Aorta (tissue), 5 donors: Measurements from ENCODE around the gene MYOZ2. TPM values are rescaled to one million over a fixed set of nuclear protein-coding genes. Genes with fewer than 3 reads are reported as not detected.
"Not testable (repeated sequence)": the region's sequence is repeated elsewhere in the genome, so short reads cannot be mapped to it uniquely, and the experiment has no call there.

Experiments used
- ATAC-seq: fragments of 200-7000 bp; cut with Tn5 transposase; one replicate; pipeline ENCODE4 v1.9.1; 2022; ENCODE audit warnings: moderate library complexity; ENCODE audit not compliant: low FRiP score
- DNase-seq, 2 donors: peaks; one replicate each; pipeline ENCODE4 v3.0.0-alpha.2; 2020
- H3K27ac ChIP-seq, 2 donors: one replicate each; pipeline ENCODE4 v1.5.1; 2013; ENCODE audit warnings: low read length in 2 of 2, mild to moderate bottlenecking in 2 of 2, moderate library complexity in 2 of 2, control low read depth in 1 of 2, inconsistent platforms in 1 of 2, low read depth in 1 of 2
- H3K27me3 ChIP-seq, 2 donors: one replicate each; pipeline ENCODE4 v1.6.1; 2013; ENCODE audit warnings: control low read depth in 1 of 2, low read length in 1 of 2, mild to moderate bottlenecking in 1 of 2, moderate library complexity in 1 of 2; ENCODE audit not compliant: insufficient read depth in 2 of 2, control insufficient read depth in 1 of 2
- H3K36me3 ChIP-seq, 2 donors: one replicate each; pipeline ENCODE4 v1.6.1; 2013; ENCODE audit warnings: control low read depth in 1 of 2, low read length in 1 of 2, mild to moderate bottlenecking in 1 of 2; ENCODE audit not compliant: insufficient read depth in 2 of 2, control insufficient read depth in 1 of 2
- H3K4me1 ChIP-seq, 2 donors: one replicate each; pipeline ENCODE4 v1.6.1; 2013; ENCODE audit warnings: low read length in 2 of 2, control low read depth in 1 of 2, mild to moderate bottlenecking in 1 of 2, moderate library complexity in 1 of 2; ENCODE audit not compliant: insufficient read depth in 2 of 2, control insufficient read depth in 1 of 2
- H3K4me3 ChIP-seq, 2 donors: one replicate each; pipeline ENCODE4 v1.5.1; 2013; ENCODE audit warnings: low read length in 2 of 2, control low read depth in 1 of 2, mild to moderate bottlenecking in 1 of 2
- H3K9me3 ChIP-seq: one replicate; pipeline ENCODE4 v1.6.1; 2013; ENCODE audit warnings: mild to moderate bottlenecking, low read length; ENCODE audit not compliant: control insufficient read depth
- WGBS, 2 donors: extraction: QIAGEN DNeasy Blood & Tissue Kit; methylation state at CpG; one replicate each; pipeline ENCODE4 v1.1.7; 2013; 5-methylcytosine and 5-hydroxymethylcytosine counted together
- intact Hi-C, 2 donors: fragments of 100-400 bp; cut with DNase I; formaldehyde crosslinking; loops; one replicate each; pipeline versions ENCODE4 v1.14.2 to v1.15.0; 2022
- polyA plus RNA-seq, 2 donors: library from polyadenylated mRNA; stranded (reverse); fragments of 200-250 nt; gene quantifications; one replicate each; pipeline ENCODE4 v1.2.3, GENCODE V29; 2013
- total RNA-seq, 2 donors: library from RNA; stranded (reverse); fragmentation: NEBNext Ultra II Directional; extraction: Animal tissue kit (Norgen Biotek cat#: 25700); gene quantifications; one replicate each; pipeline ENCODE4 v1.2.1, GENCODE V29; 2021
- donor health status: healthy with polysubstance abuse.
- donor health status: Bipolar disorder and iron deficiency.
- donor health status: DM: no; HTN: no; CAD: no.
- donor health status: DM: no; HTN: no; CAD: no.
- donor health status: DM: yes; HTN: yes; CAD: no.

The MYOZ2 gene
- total and polyA plus RNA-seq, 4 donors, result 8.9 to 46.3 (median 10.7) TPM

DNA sequence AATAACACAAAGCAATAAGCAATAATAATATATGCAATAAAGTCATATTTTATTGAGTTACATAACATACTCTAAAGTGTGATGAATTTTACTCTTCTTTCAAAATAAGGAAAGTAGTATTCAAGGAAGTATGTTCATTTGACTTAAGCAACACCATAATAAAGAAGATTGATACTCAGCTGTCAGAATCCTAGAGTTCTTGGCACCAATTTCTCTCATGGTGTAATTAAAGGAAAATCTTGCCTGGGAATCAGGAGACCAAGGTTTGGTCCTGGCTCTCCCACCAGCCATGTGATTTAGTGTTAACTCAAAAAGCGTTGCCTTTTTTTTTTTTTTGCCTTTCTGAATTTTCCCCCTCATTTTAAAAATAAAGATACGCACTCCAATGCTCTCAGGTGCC lies 17.1 kb downstream of the MYOZ2 start:
- intact Hi-C loops, result loop anchor here (5.0 to 10.0 kb wide), 3 partner anchors 60 to 112 kb away; partner anchors contain the start of gene USP53 (in 1 of the 2)
- no peak for ATAC-seq
- no peaks in the 10 kb centered on the region for H3K27me3 ChIP-seq

DNA sequence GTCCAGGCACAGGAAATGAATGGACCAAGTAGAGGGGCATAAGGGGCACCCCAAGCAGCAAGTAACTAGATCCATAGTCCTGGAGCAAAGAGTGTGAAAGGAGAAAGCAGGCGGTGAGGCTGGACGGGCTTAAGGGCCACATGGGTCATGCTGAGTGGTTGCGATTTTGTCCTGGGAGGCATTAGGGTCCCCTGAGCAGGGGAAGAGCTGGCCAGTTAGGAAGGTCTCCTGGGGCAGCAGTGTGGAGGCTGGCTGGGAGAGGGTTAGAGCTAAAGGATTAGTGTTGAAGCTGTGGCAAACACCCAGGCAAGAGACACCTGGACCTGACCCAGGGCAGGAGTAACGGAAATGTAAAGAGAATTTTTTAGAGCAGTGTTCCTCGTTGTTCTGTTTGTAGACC lies 26.5 kb downstream of the MYOZ2 start:
- no peaks in the 10 kb centered on the region for H3K4me1 ChIP-seq
- H3K27ac ChIP-seq, result no peak overlapping the region
- peaks cover 3 to 5% of the 10 kb centered on the region in 2 donors for H3K36me3 ChIP-seq
- DNase-seq, result no peak
- ATAC-seq, result no peak
- H3K27me3 ChIP-seq, result no peaks in the 10 kb centered on the region
- 90 to 93% methylated on average over 5 of the region's 5 CpGs for WGBS, 2 donors
- intact Hi-C loops, result no loop called here
- H3K9me3 ChIP-seq, result no peaks in the 10 kb centered on the region
- H3K4me3 ChIP-seq, result no peak overlapping the region

More for the DNA sequence above, 17.1 kb downstream of the MYOZ2 start:
- Histone ChIP-seq H3K4me3 (no peak overlapping the region), H3K4me1 (no peaks in the 10 kb centered on the region), H3K9me3 (no peaks in the 10 kb centered on the region), H3K36me3 (peaks cover 0 to 5% of the 10 kb centered on the region in 2 donors), H3K27ac (no peak overlapping the region)
- 87 to 88% methylated on average over 2 of the region's 2 CpGs for WGBS, 2 donors
- DNase-seq, result no peak

DNA sequence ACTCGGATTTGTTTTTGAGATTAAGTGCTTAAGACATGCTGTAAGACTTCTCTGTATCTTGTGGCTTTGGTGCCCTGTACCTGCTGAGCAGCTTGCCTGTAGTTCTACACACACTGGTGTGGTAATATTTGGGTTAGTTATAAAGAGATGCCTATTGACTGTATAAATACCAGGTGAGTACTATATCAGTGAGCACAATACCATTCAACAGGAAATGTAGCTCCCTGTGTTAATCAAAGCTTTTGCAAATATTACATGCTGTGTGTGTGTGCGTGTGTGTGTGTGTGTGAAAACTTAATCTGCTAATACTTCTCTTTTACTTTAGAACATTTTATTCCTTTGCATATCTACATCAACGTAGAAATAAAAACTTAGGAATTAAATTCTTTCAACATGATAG lies 30.1 kb downstream of the MYOZ2 start:
- WGBS, 2 donors, result 91 to 98% methylated on average over 3 of the region's 3 CpGs
- Histone ChIP-seq H3K27ac (no peak overlapping the region), H3K27me3 (no peaks in the 10 kb centered on the region), H3K4me1 (no peaks in the 10 kb centered on the region), H3K9me3 (no peaks in the 10 kb centered on the region), H3K4me3 (no peak overlapping the region), H3K36me3 (peaks cover 0 to 3% of the 10 kb centered on the region in 2 donors)
- DNase-seq, result no peak
- no peak for ATAC-seq
- intact Hi-C loops, result no loop called here

DNA sequence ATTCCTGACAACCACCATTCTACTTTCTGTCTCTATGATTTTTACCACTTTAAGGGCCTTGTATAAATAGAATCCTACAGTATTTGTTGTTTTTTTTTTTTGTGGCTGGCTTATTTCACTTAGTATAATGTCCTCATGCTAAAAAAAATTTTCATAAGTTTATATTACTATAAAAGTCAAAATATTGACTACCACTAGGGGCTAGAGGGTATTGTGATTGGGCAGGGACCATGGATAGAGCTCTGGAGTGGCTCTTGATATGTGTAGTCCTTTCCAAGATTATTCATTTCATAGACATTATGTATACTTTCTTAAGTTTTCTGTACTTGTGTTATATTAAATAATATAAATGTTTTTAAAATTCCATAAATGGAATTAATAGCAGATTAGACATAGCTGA lies 34.6 kb downstream of the MYOZ2 start:
- H3K36me3 ChIP-seq, result peaks cover 0 to 3% of the 10 kb centered on the region in 2 donors
- no peak for ATAC-seq

DNA sequence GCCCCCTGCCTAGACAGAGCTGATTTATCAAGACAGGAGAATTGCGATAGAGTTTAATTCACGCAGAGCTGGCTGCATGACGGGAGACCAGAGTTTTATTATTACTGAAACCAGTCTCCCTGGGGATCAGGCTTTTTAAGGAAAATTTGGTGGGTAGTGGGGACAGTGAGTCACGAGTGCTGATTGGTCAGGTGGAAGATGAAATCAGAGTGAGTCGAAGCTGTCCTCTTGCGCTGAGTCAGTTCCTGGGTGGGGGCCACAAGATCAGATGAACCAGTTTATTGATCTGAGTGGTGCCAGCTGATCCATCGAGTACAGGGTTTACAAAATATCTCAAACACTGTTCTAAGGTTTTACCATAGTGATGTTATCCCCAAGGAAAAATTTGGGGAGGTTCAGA lies 36.6 kb downstream of the MYOZ2 start:
- ATAC-seq (no peak), DNase-seq (no peak)
- no peak overlapping the region for H3K4me3 ChIP-seq
- no peak overlapping the region for H3K27ac ChIP-seq
- H3K27me3 ChIP-seq, result no peaks in the 10 kb centered on the region
- WGBS, 2 donors, result 82 to 89% methylated on average over 7 of the region's 7 CpGs
- H3K36me3 ChIP-seq, result no peaks in the 10 kb centered on the region
- intact Hi-C loops, result no loop called here
- H3K4me1 ChIP-seq, result no peaks in the 10 kb centered on the region
- H3K9me3 ChIP-seq, result no peaks in the 10 kb centered on the region

More for the DNA sequence above, 34.6 kb downstream of the MYOZ2 start:
- no peaks in the 10 kb centered on the region for H3K27me3 ChIP-seq
- no peak for DNase-seq
- no peak overlapping the region for H3K4me3 ChIP-seq
- H3K9me3 ChIP-seq, result no peaks in the 10 kb centered on the region
- H3K4me1 ChIP-seq, result no peaks in the 10 kb centered on the region
- intact Hi-C loops, result no loop called here
- no peak overlapping the region for H3K27ac ChIP-seq

DNA sequence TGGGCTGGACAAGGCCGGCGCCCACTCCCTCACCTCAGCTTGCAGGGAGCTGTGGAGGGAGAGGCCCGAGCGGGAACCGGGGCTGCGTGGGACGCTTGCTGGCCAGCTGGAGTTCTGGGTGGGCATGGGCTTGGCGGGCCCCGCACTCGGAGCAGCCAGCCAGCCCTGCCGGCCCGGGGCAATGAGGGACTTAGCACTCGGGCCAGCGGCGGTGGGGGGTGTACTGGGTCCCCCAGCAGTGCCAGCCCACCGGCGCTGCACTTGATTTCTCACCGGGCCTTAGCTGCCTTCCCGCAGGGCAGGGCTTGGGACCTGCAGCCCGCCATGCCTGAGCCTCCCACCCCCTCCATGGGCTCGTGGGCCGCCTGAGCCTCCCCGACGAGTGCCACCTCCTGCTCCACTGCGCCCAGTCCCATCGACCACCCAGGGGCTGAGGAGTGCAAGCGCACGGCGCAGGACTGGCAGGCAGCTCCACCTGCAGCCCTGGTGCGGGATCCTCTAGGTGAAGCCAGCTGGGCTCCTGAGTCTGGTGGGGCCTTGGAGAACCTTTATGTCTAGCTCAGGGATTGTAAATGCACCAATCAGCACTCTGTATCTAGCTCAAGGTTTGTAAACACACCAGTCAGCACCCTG lies 38.2 kb downstream of the MYOZ2 start:
- H3K27me3 ChIP-seq, H3K36me3 ChIP-seq, H3K27ac ChIP-seq, H3K9me3 ChIP-seq, ATAC-seq, H3K4me3 ChIP-seq, intact Hi-C loops, H3K4me1 ChIP-seq: not testable (repeated sequence)
- 92 to 96% methylated on average over 26 to 30 of the region's 30 CpGs for WGBS, 2 donors
- peak in 1 of 2 donors; percentile 74 for DNase-seq

DNA sequence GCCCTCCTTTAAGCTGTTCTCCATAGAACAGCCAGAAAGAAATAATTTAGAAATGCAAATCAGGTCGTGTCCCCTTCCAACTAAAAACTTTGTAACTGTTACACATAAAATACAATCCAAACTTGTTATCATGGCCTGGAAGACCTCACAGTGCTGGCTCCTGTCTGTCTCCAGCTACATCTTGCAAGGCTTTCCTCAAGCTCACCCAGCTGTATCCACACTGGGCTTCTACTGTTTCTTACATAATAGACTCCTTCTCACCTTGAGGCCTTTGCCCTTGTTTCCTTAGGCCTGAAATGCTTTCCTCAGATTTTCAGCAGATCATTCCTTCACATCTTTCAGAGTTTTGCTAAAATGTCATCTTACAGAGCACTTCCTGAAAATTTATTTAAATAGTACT lies 43.4 kb downstream of the MYOZ2 start:
- H3K27ac ChIP-seq, result no peak overlapping the region
- no peak overlapping the region for H3K4me3 ChIP-seq
- H3K27me3 ChIP-seq, result no peaks in the 10 kb centered on the region
- DNase-seq (no peak), ATAC-seq (no peak)
- no peaks in the 10 kb centered on the region for H3K9me3 ChIP-seq
- H3K4me1 ChIP-seq, result no peaks in the 10 kb centered on the region
- no peaks in the 10 kb centered on the region for H3K36me3 ChIP-seq
- 53 to 71% methylated on average over 1 of the region's 1 CpG for WGBS, 2 donors
- intact Hi-C loops, result no loop called here

DNA sequence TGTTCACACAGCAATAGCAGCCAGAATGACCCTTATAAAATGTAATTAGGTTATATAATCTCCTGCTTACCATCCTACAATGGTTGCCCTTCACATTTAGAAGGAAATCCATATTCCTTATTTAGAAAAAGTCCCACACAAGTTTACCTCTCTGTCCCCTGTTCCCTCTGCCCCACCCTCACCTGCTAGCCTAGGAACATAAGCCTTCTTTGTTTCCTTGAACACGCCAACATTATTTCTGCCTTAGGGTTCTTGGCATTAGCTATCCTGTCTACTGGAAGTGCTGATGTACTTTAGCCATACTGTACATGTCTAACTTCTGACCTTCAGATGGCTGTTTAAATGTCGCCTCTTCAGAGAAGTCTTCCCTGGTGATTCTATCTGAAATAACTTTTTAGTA lies 48.5 kb downstream of the MYOZ2 start:
- ATAC-seq, result no peak
- intact Hi-C loops, result no loop called here
- 96 to 99% methylated on average over 2 of the region's 2 CpGs for WGBS, 2 donors

DNA sequence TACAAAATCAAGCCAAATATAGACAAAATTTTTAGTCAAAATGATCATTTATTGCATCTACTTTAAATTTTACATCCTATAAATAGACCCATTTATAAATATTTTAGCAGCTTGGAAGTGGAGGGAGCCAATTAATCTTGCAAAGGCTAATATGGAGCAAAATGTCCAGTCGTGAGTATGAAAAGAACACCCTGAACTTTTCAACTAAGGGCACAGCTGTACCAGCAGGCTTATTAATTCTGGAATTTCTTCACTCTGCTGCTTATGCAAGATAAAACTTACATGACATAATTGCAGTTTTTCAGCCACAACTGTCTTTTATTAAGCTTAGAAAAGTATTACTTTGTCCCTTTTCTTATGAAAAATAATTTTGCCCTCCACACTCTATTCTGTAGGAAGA lies 54.0 kb downstream of the MYOZ2 start:
- ATAC-seq, result peak; percentile 87
- no peaks in the 10 kb centered on the region for H3K4me1 ChIP-seq

More for the DNA sequence above, 48.5 kb downstream of the MYOZ2 start:
- no peak for DNase-seq
- no peaks in the 10 kb centered on the region for H3K9me3 ChIP-seq
- H3K4me3 ChIP-seq, result no peak overlapping the region
- no peaks in the 10 kb centered on the region for H3K4me1 ChIP-seq
- no peaks in the 10 kb centered on the region for H3K36me3 ChIP-seq
- H3K27me3 ChIP-seq, result no peaks in the 10 kb centered on the region
- no peak overlapping the region for H3K27ac ChIP-seq

More for the DNA sequence above, 54.0 kb downstream of the MYOZ2 start:
- no peak for DNase-seq
- H3K4me3 ChIP-seq, result no peak overlapping the region
- no peaks in the 10 kb centered on the region for H3K36me3 ChIP-seq
- intact Hi-C loops, result no loop called here
- 0 to 5% methylated on average over 1 of the region's 1 CpG for WGBS, 2 donors
- H3K27me3 ChIP-seq, result no peaks in the 10 kb centered on the region
- no peaks in the 10 kb centered on the region for H3K9me3 ChIP-seq
- no peak overlapping the region for H3K27ac ChIP-seq
